Vagina (tissue), 2 donors: ENCODE data around the gene PACS1. TPM values are rescaled to one million over a fixed set of nuclear protein-coding genes. Genes with fewer than 3 reads are reported as not detected.

Experiments
- DNase-seq, 2 donors: peaks; one replicate each; pipeline ENCODE4 v3.0.0-alpha.2; 2017; ENCODE audit errors: extremely low spot score in 2 of 2
- H3K27ac ChIP-seq: fragments of 200-600 bp; sonication (generic); one replicate; pipeline ENCODE4 v1.5.1; 2019
- H3K27me3 ChIP-seq: fragments of 200-600 bp; sonication (generic); one replicate; pipeline ENCODE4 v1.5.1; 2019
- H3K36me3 ChIP-seq, 2 donors: fragments of 200-600 bp; sonication (generic); one replicate each; pipeline ENCODE4 v1.5.1; 2017 to 2019
- H3K4me1 ChIP-seq: fragments of 200-600 bp; sonication (generic); one replicate; pipeline ENCODE4 v1.5.1; 2019
- H3K4me3 ChIP-seq, 2 donors: fragments of 200-600 bp; sonication (generic); 1 replicate in 1 of 2; 2 replicates in 1 of 2; pipeline ENCODE4 v1.5.1; 2016 to 2019
- H3K9me3 ChIP-seq: fragments of 200-600 bp; sonication (generic); one replicate; pipeline ENCODE4 v1.5.1; 2019
- POLR2A ChIP-seq, 2 donors: fragments of 450-650 bp; IDR thresholded peaks; one replicate each; pipeline ENCODE4 v1.6.1; 2017; ENCODE audit warnings: antibody characterized with exemption in 2 of 2, mild to moderate bottlenecking in 2 of 2, moderate library complexity in 2 of 2
- POLR2AphosphoS5 ChIP-seq, 2 donors: sonication (generic); formaldehyde crosslinking; IDR thresholded peaks; one replicate each; pipeline ENCODE4 v1.9.0; 2017; ENCODE audit warnings: antibody characterized with exemption in 2 of 2, mild to moderate bottlenecking in 2 of 2, low read depth in 1 of 2; ENCODE audit not compliant: insufficient read depth in 1 of 2
- intact Hi-C: fragments of 100-400 bp; cut with DNase I; formaldehyde crosslinking; loops from one replicate; pipeline ENCODE4 v1.15.1; 2023
- total RNA-seq: library from RNA; depleted of rRNA; stranded (reverse); fragments of >200 nt; gene quantifications from one replicate; pipeline ENCODE4 v1.2.3, GENCODE V29; 2016
- TF ChIP-seq, protein P1 (sequence below), 3 experiments: fragments of 450-650 bp in 2 of 3; fragments of 200-600 bp in 1 of 3; sonication (generic) in 1 of 3; IDR thresholded peaks; one replicate each; pipeline ENCODE4 v1.5.1; 2017 to 2019; ENCODE audit warnings: antibody characterized with exemption in 3 of 3, mild to moderate bottlenecking in 2 of 3, moderate library complexity in 2 of 3

PACS1 gene
- total RNA-seq, 1 donor from 2014 or later: 66.0 TPM

DNA sequence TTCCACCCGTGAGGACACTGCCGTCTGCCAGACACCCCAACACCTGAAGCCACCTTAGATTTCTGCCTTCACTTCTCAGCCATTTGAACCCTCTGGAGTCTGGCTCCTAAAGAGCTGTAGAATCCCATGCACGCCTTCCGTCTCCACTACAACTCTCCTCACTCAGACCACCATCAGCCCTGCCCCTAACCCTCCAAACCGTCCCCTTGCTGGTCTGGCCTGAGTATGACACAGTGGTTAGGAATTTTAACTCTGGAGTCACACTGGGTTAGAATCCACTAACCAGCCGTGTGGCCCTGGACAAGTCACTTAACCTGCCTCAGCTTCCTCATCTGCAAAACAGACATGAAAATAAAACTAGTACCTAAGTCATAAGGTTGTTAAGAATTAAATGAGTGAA lies 210.9 kb downstream of the PACS1 start:
- DNase-seq: no peak
- peaks cover 28% of the 10 kb centered on the region for H3K4me1 ChIP-seq
- TF ChIP-seq, protein P1, sequence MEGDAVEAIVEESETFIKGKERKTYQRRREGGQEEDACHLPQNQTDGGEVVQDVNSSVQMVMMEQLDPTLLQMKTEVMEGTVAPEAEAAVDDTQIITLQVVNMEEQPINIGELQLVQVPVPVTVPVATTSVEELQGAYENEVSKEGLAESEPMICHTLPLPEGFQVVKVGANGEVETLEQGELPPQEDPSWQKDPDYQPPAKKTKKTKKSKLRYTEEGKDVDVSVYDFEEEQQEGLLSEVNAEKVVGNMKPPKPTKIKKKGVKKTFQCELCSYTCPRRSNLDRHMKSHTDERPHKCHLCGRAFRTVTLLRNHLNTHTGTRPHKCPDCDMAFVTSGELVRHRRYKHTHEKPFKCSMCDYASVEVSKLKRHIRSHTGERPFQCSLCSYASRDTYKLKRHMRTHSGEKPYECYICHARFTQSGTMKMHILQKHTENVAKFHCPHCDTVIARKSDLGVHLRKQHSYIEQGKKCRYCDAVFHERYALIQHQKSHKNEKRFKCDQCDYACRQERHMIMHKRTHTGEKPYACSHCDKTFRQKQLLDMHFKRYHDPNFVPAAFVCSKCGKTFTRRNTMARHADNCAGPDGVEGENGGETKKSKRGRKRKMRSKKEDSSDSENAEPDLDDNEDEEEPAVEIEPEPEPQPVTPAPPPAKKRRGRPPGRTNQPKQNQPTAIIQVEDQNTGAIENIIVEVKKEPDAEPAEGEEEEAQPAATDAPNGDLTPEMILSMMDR (IDR thresholded peaks at IDR 0.05): no peak
- TF ChIP-seq POLR2A (IDR thresholded peaks at IDR 0.05) (no peak), POLR2AphosphoS5 (IDR thresholded peaks at IDR 0.05; ENCODE audit: insufficient read depth in 1 of 2, low read depth in 1 of 2) (no peak)
- H3K27ac ChIP-seq: no peak overlapping the region
- intact Hi-C loops: loop anchor here (10.0 kb wide), 1 partner anchor 56 kb away; no protein-coding TSS in a partner anchor
- H3K27me3 ChIP-seq: no peaks in the 10 kb centered on the region
- no peak overlapping the region for H3K4me3 ChIP-seq
- H3K9me3 ChIP-seq: no peaks in the 10 kb centered on the region
- peaks cover 0 to 5% of the 10 kb centered on the region in 2 donors for H3K36me3 ChIP-seq

DNA sequence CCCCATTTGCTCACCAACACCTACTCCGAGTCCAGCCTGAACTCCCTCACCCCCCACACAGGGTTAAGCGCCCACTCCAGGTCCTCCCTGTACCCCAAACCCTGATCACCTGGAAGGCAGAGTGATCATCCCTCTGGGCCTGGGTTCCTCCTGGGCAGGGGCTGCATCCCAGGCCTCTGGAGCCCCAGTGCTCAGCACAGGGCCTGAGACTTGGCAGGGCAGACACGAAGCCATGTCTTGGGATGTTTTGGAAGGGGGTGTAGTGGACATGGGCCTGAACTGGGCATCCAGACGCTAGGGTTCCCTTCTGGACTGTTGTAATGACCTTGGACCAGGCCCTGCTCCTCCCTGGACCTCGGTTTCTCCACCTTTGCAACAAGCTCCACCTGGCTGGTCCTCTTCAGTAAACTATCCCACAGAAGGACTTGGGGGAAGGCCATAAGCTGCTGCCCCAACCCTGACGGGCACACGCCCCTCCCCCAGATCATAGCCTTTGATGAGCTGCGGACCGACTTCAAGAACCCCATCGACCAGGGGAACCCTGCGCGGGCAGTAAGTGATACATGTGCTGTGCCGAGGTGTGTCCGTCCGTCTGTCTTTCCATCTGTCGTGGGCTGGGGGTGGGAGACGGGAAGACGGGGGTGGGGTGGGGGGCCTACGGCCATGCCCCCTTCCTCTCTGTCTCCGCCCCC lies 211.8 kb downstream of the PACS1 start:
- Histone ChIP-seq H3K27ac (no peak overlapping the region), H3K36me3 (no peaks in the 10 kb centered on the region), H3K4me3 (no peak overlapping the region), H3K27me3 (no peaks in the 10 kb centered on the region), H3K9me3 (no peaks in the 10 kb centered on the region), H3K4me1 (peaks cover 34% of the 10 kb centered on the region)
- intact Hi-C loops: loop anchor here (10.0 kb wide), 1 partner anchor 57 kb away; no protein-coding TSS in a partner anchor
- DNase-seq: no peak
- no peak for TF ChIP-seq POLR2AphosphoS5 (IDR thresholded peaks at IDR 0.05; ENCODE audit: insufficient read depth in 1 of 2, low read depth in 1 of 2)
- TF ChIP-seq, protein P1 (IDR thresholded peaks at IDR 0.05): no peak
- no peak for TF ChIP-seq POLR2A (IDR thresholded peaks at IDR 0.05)

DNA sequence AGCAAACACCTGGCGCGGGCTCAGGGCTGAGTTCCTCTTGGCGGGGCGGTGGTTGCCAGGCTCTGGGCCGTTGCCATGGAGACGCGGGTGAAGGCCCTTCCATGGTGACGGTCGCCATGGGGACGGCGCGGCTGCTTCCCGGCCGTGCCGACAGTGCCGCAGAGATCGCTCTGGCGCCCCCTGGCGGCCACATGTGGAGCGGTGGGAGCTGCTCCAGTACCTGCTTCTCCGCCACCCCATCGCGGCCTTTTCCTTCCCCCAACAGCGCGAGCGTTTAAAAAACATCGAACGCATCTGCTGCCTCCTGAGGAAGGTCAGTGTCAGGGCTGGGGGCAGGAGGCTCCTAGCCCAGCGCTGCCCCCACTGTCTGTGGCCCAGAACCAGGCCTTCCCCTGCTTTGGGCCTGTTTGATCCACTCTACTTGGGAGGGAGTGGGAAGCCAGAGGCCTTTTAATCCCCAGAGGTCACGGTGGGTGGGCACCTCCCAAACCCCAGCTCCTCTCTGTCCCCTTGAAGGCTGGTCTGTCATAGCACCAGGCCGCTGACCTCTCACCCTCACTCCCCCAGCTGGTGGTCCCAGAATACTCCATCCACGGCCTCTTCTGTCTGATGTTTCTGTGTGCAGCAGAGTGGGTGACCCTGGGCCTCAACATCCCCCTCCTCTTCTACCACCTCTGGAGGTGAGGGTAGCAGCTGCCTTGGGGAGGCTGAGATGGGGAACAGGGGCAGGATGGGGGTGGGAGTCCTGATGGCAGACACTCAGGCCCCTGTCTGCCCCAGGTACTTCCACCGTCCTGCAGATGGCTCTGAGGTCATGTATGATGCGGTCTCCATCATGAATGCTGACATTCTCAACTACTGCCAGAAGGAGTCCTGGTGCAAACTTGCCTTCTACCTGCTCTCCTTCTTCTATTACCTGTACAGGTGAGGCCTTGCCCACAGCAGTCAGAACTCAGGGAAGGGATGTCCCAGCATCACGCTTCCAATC lies 212.7 kb downstream of the PACS1 start:
- Histone ChIP-seq H3K9me3 (no peaks in the 10 kb centered on the region), H3K27me3 (no peaks in the 10 kb centered on the region), H3K4me3 (no peak overlapping the region), H3K36me3 (no peaks in the 10 kb centered on the region), H3K4me1 (peaks cover 35% of the 10 kb centered on the region), H3K27ac (no peak overlapping the region)
- peak in 1 of 2 donors; percentile 31 for TF ChIP-seq POLR2AphosphoS5 (IDR thresholded peaks at IDR 0.05; ENCODE audit: insufficient read depth in 1 of 2, low read depth in 1 of 2)
- no peak for TF ChIP-seq POLR2A (IDR thresholded peaks at IDR 0.05)
- TF ChIP-seq, protein P1 (IDR thresholded peaks at IDR 0.05): peak; percentile 91 to 98 (median 97)
- no peak for DNase-seq
- intact Hi-C loops: loop anchor here (10.0 kb wide), 1 partner anchor 58 kb away; no protein-coding TSS in a partner anchor

DNA sequence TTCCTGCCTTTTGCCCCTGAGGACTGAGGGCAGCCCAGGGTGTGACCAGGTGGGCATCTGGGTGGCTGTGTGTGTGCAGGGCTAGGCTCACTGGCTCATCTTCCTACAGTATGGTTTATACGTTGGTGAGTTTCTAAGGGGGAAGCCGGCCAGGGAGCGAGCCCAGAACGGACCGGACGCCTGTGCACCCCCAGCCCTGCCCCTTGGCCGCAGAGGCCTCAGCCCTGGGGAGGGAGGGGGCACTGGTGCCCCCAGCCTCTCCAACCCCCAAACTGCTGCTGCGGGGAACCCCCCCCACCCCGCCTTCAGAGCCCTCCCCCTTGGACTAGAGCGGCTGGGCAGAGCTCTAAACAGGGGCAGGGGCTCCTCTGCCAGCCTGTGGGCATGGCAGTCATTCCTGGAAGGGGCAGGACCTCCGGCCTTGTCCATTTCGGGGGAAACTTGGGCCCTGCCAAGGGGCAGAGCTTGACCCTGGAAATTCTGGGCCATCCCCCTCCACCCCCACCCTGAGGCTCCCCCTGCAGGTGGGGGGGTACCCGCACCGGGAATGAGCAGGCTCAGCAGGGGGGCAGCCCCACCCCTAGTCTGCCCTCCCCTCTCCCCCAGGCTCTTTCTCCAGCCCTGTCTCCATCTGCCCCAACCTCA lies 213.5 kb downstream of the PACS1 start:
- Histone ChIP-seq H3K4me1 (peaks cover 40% of the 10 kb centered on the region), H3K27ac (no peak overlapping the region), H3K27me3 (no peaks in the 10 kb centered on the region), H3K9me3 (no peaks in the 10 kb centered on the region), H3K36me3 (no peaks in the 10 kb centered on the region), H3K4me3 (no peak overlapping the region)
- no peak for DNase-seq
- TF ChIP-seq, protein P1 (IDR thresholded peaks at IDR 0.05): no peak
- no peak for TF ChIP-seq POLR2A (IDR thresholded peaks at IDR 0.05)
- no peak for TF ChIP-seq POLR2AphosphoS5 (IDR thresholded peaks at IDR 0.05; ENCODE audit: insufficient read depth in 1 of 2, low read depth in 1 of 2)
- intact Hi-C loops: loop anchor here (10.0 kb wide), 1 partner anchor 59 kb away; no protein-coding TSS in a partner anchor
